ENCODE results near the gene TCP11L2.

Gene TCP11L2

GRCh38 chr12:106302401-106303201 lies at the start of gene TCP11L2:
TSS of gene TCP11L2 (plus strand) at chr12:106302733. CDS start at chr12:106311076, 8,343 bp downstream.
- DNase-seq (ENCODE audit: low read depth): no peak
- peak within 1 kb of the TSS; percentile 95 for H3K4me3 ChIP-seq (ENCODE audit: low read depth, low read length)

- no peak for DNase-seq (ENCODE audit: low read depth)
- no peak overlapping the region for H3K4me3 ChIP-seq (ENCODE audit: low read depth, low read length)
Observed at GRCh38 chr12:106254724-106255123, 47.8 kb upstream of the TCP11L2 start.

- no peak for DNase-seq (ENCODE audit: low read depth)
- no peak overlapping the region for H3K4me3 ChIP-seq (ENCODE audit: low read depth, low read length)
Observed at GRCh38 chr12:106255493-106255892, 47.0 kb upstream of the TCP11L2 start.

- H3K4me3 ChIP-seq (ENCODE audit: low read depth, low read length): no peak overlapping the region
- DNase-seq (ENCODE audit: low read depth): no peak
Observed at GRCh38 chr12:106255952-106256351, 46.6 kb upstream of the TCP11L2 start.

GRCh38 chr12:106256524-106256923 lies 46.0 kb upstream of the TCP11L2 start:
- no peak overlapping the region for H3K4me3 ChIP-seq (ENCODE audit: low read depth, low read length)
- no peak for DNase-seq (ENCODE audit: low read depth)

DNA sequence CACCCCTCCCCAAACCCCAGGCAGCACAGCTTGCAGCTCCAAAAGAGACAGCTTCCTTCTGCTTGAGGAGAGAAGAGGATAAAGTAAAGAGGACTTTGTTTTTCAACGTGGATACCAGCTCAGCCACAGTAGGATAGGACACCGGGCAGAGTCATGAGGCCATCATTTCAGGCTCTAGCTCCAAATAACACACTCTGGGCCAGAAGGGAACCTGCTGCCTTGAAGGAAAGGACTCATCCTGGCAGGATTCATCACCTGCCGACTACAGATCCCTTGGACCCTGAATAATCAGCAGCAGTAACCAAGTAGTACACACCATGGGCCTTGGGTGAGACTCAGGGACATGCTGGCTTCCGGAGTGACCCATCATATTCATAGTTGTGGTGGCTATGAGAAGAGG lies 44.3 kb upstream of the TCP11L2 start:
- no peak overlapping the region for H3K4me3 ChIP-seq (ENCODE audit: low read depth, low read length)
- no peak for DNase-seq (ENCODE audit: low read depth)

GRCh38 chr12:106258935-106259334 lies 43.6 kb upstream of the TCP11L2 start:
- DNase-seq (ENCODE audit: low read depth): no peak
- no peak overlapping the region for H3K4me3 ChIP-seq (ENCODE audit: low read depth, low read length)

DNA sequence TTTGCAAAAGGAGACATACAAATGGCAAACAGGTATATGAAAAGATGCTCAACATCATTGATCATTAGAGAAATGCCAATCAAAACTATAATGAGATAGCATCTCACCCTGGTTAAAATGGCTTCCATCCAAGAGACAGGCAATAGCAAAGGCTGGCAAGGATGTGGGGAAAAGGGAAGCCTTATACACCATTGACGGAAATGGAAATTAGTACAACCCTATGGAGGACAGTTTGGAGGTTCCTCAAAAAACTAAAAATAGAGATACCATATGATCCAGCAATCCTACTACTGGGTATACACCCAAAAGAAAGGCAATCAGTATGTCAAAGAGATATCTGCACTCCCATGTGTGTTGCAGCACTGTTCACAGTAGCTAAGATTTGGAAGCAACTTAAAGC lies 37.4 kb upstream of the TCP11L2 start:
- DNase-seq (ENCODE audit: low read depth): no peak
- no peak overlapping the region for H3K4me3 ChIP-seq (ENCODE audit: low read depth, low read length)

DNA sequence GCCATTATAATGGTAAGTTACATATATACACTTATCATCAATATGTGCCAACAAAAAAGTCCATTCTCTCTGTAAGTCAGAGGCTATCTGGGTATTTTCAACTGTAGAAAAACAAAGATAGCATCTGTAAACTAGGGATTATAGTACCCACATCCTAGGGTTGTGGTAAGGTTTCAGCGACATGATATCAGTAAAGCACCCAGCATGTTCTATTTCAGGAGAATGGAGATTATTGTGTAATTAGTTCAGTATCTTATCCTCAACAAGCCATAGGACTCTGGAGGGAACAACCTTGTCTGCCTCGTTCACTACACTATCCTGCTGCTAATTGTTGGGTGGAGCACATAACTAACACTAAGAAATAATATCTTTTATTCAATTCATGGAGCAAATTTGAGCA lies 35.0 kb upstream of the TCP11L2 start:
- no peak for DNase-seq (ENCODE audit: low read depth)
- no peak overlapping the region for H3K4me3 ChIP-seq (ENCODE audit: low read depth, low read length)

DNA sequence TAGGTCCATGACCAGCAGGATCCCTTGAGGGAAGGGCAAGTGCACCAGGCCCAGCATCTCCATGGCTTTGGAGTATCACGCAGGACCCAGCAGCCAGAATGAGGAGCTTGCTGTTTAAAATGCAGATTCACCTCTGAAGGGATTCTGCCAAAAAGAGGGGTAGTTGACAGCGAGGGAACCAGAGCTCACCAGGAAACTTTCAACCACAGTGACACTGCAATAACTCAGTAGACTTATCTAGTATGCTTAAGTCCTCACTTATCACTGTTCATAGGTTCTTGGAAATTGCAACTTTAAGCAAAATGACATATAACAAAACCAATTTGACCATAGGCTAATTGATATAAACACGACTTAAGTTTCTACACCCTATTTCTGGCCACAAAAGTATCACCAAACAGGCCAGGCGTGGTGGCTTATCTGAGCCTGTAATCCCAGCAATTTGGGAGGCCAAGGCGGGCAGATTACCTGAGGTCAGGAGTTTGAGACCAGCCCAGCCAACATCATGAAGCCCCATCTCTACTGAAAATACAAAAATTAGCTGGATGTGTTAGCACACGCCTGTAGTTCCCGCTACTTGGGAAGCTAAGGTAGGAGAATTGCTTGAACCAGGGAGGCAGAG lies 33.3 kb upstream of the TCP11L2 start:
- DNase-seq (ENCODE audit: low read depth): no peak
- no peak overlapping the region for H3K4me3 ChIP-seq (ENCODE audit: low read depth, low read length)

DNA sequence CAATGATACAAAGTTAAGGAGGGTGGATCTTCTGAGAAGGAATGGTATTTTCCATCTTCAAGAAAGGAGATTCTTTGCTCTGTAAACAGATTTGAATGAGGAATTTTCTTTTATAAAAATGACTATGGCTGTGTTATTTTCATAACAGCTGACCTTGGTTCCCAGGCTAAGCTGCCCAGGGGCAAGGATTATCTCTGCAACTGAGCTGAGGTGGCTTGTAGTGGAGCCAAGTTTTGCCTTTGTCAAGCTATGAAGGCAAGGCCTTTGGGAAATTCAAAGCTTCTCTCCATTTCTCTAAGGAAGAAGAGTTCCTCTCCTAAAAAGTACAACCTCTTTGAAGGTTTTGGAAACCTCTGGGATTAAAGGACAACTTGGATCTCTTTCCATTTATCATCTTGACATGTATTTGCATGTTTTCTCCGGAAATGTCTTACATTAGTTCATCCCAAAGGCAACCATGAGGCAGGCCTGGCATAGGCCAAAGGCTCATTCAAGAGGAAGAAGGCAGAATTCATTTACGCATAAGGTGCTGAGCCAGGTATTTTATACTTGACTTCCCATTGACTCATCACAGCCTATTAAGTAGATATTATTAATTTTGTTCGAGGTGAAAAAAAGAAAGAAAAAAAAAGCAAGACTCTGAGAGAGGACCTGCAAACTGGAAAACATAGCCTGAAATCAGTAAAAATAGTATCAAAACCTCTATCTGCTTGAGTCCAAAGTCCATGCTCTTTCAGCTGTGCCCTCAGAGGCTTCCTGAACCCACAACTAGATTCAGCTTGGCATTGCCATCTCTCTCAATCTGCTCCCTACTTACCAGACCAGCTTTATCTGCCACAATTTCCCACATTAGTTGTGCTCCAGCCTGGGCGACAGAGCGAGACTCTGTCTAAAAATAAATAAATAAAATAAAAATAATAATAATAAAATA lies 30.7 kb upstream of the TCP11L2 start:
- H3K4me3 ChIP-seq (ENCODE audit: low read depth, low read length): no peak overlapping the region
- no peak for DNase-seq (ENCODE audit: low read depth)

DNA sequence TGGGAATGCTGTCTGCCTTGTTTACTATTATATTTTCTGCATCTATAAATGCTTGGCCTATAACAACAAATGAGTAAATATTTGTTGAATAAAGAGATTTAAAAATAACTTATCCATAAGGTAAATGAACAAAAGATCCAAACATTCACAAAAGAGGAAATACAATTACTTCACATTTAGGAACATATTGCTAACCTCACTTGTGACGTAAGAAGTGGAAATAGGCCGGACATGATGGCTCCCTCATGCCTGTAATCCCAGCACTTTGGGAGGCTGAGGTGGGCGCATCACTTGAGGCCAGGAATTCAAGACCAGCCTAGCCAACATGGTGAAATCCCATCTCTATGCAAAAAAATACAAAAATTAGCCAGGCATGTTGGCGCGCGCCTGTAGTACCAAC lies 29.0 kb upstream of the TCP11L2 start:
- H3K4me3 ChIP-seq (ENCODE audit: low read depth, low read length): no peak overlapping the region
- no peak for DNase-seq (ENCODE audit: low read depth)

GRCh38 chr12:106274012-106274411 lies 28.5 kb upstream of the TCP11L2 start:
- DNase-seq (ENCODE audit: low read depth): no peak
- H3K4me3 ChIP-seq (ENCODE audit: low read depth, low read length): no peak overlapping the region

DNA sequence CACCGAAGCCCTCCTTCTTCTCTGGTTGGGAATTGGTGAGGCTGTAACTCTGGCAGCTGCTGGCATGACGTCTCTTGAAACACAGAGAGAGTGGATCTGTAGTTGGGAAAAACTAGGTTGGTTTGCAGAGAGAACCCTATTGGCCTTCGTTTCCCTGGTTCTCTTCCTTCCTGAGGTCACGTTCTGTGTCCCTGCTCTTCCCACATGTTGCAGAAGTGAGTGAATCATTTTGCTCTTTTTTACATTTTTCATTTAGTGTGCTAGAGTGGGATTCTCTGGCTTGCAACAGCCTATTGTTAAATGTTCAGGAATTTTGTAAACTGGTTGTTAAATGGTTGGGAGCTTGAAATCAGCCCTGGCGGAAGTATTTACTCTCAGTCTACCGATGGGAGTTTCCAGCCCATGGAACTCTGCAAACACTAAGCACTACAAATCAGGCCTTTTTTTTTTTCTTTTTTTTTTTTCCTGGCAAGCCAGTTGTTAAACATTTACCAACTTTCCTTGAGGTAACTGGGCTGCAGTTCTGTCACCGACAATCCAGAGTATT lies 27.9 kb upstream of the TCP11L2 start:
- no peak overlapping the region for H3K4me3 ChIP-seq (ENCODE audit: low read depth, low read length)
- no peak for DNase-seq (ENCODE audit: low read depth)

DNA sequence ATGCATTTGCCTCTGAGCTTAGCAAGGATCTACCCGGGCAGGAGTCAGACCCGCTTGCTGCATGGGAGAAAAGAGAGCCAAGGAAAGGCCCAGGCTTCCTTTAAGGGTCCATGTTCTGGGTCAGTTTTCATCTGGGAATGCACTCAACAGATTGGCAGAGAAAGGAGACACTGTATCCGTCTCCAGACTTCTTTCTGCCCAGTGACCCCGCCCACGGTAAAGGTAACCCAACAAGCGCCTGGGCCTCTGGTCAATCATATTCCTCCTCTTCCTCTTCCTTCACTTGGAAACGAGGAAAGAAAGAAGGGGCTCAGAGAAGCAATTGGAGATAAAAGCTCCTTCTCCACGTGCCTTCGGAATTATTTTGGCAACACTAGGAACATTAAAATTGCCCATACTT lies 27.1 kb upstream of the TCP11L2 start:
- DNase-seq (ENCODE audit: low read depth): no peak
- H3K4me3 ChIP-seq (ENCODE audit: low read depth, low read length): no peak overlapping the region

- DNase-seq (ENCODE audit: low read depth): no peak
- no peak overlapping the region for H3K4me3 ChIP-seq (ENCODE audit: low read depth, low read length)
Observed at GRCh38 chr12:106276032-106276740, 26.3 kb upstream of the TCP11L2 start.

- H3K4me3 ChIP-seq (ENCODE audit: low read depth, low read length): no peak overlapping the region
- no peak for DNase-seq (ENCODE audit: low read depth)
Observed at GRCh38 chr12:106280106-106280505, 22.4 kb upstream of the TCP11L2 start.

- DNase-seq (ENCODE audit: low read depth): no peak
- H3K4me3 ChIP-seq (ENCODE audit: low read depth, low read length): no peak overlapping the region
Observed at GRCh38 chr12:106281056-106281782, 21.3 kb upstream of the TCP11L2 start.

DNA sequence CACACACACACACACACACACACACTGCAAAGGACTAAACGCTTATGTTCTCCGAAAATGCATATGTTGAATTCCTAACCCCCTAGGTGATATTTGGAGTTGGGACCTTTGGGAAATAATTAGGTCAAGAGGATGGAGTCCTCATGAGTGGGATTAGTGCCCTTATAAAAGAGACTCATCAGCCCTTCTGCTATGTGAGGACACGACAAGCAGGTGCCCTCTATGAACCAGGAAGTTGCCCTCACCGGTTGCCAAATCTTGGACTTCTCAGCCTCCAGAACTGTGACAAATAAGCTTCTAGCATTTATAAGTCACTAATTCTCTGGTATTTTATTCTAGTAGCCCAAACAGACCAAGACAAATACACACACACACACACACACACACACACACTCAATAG lies 20.7 kb upstream of the TCP11L2 start:
- DNase-seq (ENCODE audit: low read depth): no peak
- H3K4me3 ChIP-seq (ENCODE audit: low read depth, low read length): no peak overlapping the region

Measured in skeletal muscle cell (primary cell).